Measurements from ENCODE around the gene ATP6AP2.
"Not testable (repeated sequence)": the region's sequence is repeated elsewhere in the genome, so short reads cannot be mapped to it uniquely, and the experiment has no call there.

DNA sequence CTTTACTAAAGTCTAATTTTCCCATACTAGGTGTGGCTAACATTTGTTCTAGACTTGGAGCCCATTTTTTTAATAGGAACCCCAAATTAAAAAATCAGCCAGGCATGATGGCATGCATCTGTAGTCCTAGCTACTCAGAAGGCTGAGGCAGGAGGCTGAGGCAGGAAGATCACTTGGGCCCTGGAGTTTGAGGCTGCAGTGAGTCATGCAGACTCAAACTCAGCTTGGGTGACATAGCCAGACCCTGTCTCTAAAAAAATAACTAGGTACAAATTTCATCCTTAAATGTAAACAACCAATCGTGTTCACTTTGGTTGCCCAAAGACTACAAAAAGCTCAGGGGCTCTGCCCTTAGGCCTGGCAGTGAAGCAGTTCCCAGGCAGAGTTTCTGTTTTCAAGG lies 6.9 kb downstream of the ATP6AP2 start:
- TF ChIP-seq, protein P1, sequence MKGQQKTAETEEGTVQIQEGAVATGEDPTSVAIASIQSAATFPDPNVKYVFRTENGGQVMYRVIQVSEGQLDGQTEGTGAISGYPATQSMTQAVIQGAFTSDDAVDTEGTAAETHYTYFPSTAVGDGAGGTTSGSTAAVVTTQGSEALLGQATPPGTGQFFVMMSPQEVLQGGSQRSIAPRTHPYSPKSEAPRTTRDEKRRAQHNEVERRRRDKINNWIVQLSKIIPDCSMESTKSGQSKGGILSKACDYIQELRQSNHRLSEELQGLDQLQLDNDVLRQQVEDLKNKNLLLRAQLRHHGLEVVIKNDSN (CRISPR knock-in tag; IDR thresholded peaks at IDR 0.05) = not testable (repeated sequence)
- TF ChIP-seq, protein P2, sequence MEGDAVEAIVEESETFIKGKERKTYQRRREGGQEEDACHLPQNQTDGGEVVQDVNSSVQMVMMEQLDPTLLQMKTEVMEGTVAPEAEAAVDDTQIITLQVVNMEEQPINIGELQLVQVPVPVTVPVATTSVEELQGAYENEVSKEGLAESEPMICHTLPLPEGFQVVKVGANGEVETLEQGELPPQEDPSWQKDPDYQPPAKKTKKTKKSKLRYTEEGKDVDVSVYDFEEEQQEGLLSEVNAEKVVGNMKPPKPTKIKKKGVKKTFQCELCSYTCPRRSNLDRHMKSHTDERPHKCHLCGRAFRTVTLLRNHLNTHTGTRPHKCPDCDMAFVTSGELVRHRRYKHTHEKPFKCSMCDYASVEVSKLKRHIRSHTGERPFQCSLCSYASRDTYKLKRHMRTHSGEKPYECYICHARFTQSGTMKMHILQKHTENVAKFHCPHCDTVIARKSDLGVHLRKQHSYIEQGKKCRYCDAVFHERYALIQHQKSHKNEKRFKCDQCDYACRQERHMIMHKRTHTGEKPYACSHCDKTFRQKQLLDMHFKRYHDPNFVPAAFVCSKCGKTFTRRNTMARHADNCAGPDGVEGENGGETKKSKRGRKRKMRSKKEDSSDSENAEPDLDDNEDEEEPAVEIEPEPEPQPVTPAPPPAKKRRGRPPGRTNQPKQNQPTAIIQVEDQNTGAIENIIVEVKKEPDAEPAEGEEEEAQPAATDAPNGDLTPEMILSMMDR (IDR thresholded peaks at IDR 0.05) = not testable (repeated sequence)
- TF ChIP-seq, protein P3, sequence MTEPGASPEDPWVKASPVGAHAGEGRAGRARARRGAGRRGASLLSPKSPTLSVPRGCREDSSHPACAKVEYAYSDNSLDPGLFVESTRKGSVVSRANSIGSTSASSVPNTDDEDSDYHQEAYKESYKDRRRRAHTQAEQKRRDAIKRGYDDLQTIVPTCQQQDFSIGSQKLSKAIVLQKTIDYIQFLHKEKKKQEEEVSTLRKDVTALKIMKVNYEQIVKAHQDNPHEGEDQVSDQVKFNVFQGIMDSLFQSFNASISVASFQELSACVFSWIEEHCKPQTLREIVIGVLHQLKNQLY (CRISPR knock-in tag; IDR thresholded peaks at IDR 0.05) = not testable (repeated sequence)
- TF ChIP-seq ZNF423 (CRISPR knock-in tag; IDR thresholded peaks at IDR 0.05) = not testable (repeated sequence)
